CD4-positive, CD25-positive, alpha-beta regulatory T cell (primary cell): Measurements from ENCODE around the gene PRPH2. TPM values are rescaled to one million over a fixed set of nuclear protein-coding genes. Genes with fewer than 3 reads are reported as not detected.
"Not testable (repeated sequence)": the region's sequence is repeated elsewhere in the genome, so short reads cannot be mapped to it uniquely, and the experiment has no call there.

Experiments used
- ATAC-seq, 2 donors: fragments of 150-1000 bp; cut with Tn5 transposase; one replicate each; pipeline ENCODE4 v1.10.0; 2021; ENCODE audit warnings: low read depth in 2 of 2, moderate number of reproducible peaks in 2 of 2, moderate library complexity in 1 of 2
- DNase-seq, 3 donors: peaks; one replicate each; pipeline versions ENCODE4 v3.0.0 to v3.0.0-alpha.2; 2012 to 2022; ENCODE audit warnings: mixed read lengths in 1 of 3
- H3K27ac ChIP-seq: one replicate; pipeline ENCODE4 v1.7.0; 2013; ENCODE audit warnings: mild to moderate bottlenecking, low read length; ENCODE audit not compliant: insufficient read depth, poor library complexity, severe bottlenecking
- H3K27me3 ChIP-seq: one replicate; pipeline ENCODE4 v1.7.0; 2013; ENCODE audit warnings: low read length; ENCODE audit not compliant: control insufficient read depth, insufficient read depth
- H3K36me3 ChIP-seq: one replicate; pipeline ENCODE4 v1.7.0; 2013; ENCODE audit warnings: mild to moderate bottlenecking, low read length, moderate library complexity; ENCODE audit not compliant: control insufficient read depth, insufficient read depth
- H3K4me1 ChIP-seq: 2 replicates; pipeline ENCODE4 v1.7.0; 2013; ENCODE audit warnings: mild to moderate bottlenecking, low read length; ENCODE audit not compliant: insufficient read depth, control insufficient read depth, poor library complexity, severe bottlenecking
- H3K4me3 ChIP-seq: one replicate; pipeline ENCODE4 v1.7.0; 2013; ENCODE audit warnings: low read depth, mild to moderate bottlenecking, low read length, moderate library complexity
- H3K9me3 ChIP-seq, 2 experiments: 1 replicate in 1 of 2; 2 replicates in 1 of 2; pipeline ENCODE4 v1.7.0; 2013; ENCODE audit warnings: low read length in 2 of 2, mild to moderate bottlenecking in 1 of 2, moderate library complexity in 1 of 2; ENCODE audit not compliant: control insufficient read depth in 2 of 2
- H3K27ac Mint-ChIP-seq, 3 donors: one replicate each; pipeline ENCODE4 v1.8.0; 2020 to 2022; ENCODE audit warnings: mild to moderate bottlenecking in 3 of 3, mixed read lengths in 3 of 3, moderate library complexity in 2 of 3
- H3K27me3 Mint-ChIP-seq: one replicate; pipeline ENCODE4 v1.8.0; 2022; ENCODE audit warnings: mild to moderate bottlenecking, mixed read lengths
- H3K36me3 Mint-ChIP-seq: one replicate; pipeline ENCODE4 v1.8.0; 2020; ENCODE audit warnings: mixed read lengths
- H3K4me1 Mint-ChIP-seq, 4 donors: one replicate each; pipeline ENCODE4 v1.8.0; 2020 to 2022; ENCODE audit warnings: mixed read lengths in 4 of 4, mild to moderate bottlenecking in 1 of 4
- H3K4me3 Mint-ChIP-seq, 4 donors: one replicate each; pipeline ENCODE4 v1.8.0; 2020 to 2022; ENCODE audit warnings: mild to moderate bottlenecking in 4 of 4, mixed read lengths in 4 of 4, moderate library complexity in 3 of 4
- H3K9me3 Mint-ChIP-seq, 7 donors: one replicate each; pipeline ENCODE4 v1.8.0; 2020 to 2022; ENCODE audit warnings: mixed read lengths in 7 of 7, mild to moderate bottlenecking in 3 of 7, moderate library complexity in 2 of 7
- polyA plus RNA-seq, 4 donors: library from polyadenylated mRNA; unstranded; fragments of 300-500 nt; fragmentation: Illumina TruSeq; gene quantifications; one replicate each; pipeline ENCODE4 v1.2.3, GENCODE V29; 2021
- total RNA-seq: library from RNA; stranded (reverse); gene quantifications from one replicate; pipeline ENCODE4 v1.2.3, GENCODE V29; 2022

Gene PRPH2
- total and polyA plus RNA-seq, 5 donors from 2014 or later = 0.07 to 0.29 (median 0.18) TPM; not detected in 2

DNA sequence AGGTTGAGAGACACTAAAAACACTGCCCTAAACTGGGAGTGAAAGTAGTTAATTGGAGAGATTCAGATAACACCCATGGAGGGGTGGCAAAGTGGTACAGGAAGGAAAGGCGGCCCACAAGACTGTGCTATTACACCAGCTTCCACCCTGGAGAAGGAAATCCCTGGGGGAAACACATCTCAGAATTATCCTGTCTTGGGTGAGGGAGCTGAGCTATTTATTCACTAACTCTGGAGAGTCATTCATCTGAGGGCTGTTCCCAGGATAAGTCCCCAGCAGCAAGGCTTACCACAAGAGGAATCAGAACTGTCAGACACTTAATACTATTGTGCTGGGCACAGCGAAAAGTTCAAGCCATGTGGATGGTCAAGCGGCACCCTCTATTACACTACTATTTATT lies 13.6 kb upstream of the PRPH2 start:
- H3K4me1 ChIP-seq = no peaks in the 10 kb centered on the region
- H3K36me3 ChIP-seq = no peaks in the 10 kb centered on the region
- H3K27ac Mint-ChIP-seq = no peak overlapping the region
- H3K9me3 Mint-ChIP-seq = peaks cover 0 to 3% (median 0%) of the 10 kb centered on the region in 7 donors
- no peak overlapping the region for H3K27ac ChIP-seq
- no peak for ATAC-seq
- H3K27me3 Mint-ChIP-seq = peaks cover 16% of the 10 kb centered on the region
- no peaks in the 10 kb centered on the region for H3K27me3 ChIP-seq
- H3K4me3 Mint-ChIP-seq = no peak overlapping the region
- no peaks in the 10 kb centered on the region for H3K4me1 Mint-ChIP-seq
- H3K36me3 Mint-ChIP-seq = no peaks in the 10 kb centered on the region
- DNase-seq = no peak
- no peaks in the 10 kb centered on the region for H3K9me3 ChIP-seq
- no peak overlapping the region for H3K4me3 ChIP-seq

DNA sequence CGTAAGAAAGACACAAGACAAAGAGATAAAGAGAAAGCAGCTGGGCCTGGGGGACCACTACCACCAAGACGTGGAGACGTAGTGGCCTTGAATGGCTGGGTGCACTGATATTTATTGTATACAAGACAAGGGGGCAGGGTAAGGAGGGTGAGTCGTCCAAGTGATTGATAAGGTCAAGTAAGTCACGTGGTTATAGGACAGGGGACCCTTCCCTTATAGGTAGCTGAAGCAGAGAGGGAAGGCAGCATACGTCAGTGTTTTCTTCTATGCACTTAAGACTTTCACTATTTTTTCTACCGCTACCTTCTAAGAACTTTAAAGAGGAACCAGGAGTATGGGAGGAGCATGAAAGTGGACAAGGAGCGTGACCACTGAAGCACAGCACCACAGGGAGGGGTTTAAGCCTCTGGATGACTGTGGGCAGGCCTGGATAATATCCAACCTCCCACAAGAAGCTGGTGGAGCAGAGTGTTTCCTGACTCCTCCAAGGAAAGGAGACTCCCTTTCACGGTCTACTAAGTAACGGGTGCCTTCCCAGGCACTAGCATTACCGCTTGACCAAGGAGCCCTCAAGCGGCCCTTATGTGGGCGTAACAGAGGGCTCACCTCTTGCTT lies 11.6 kb upstream of the PRPH2 start:
- H3K4me3 Mint-ChIP-seq, H3K27me3 ChIP-seq, H3K4me1 ChIP-seq, H3K36me3 ChIP-seq, DNase-seq, H3K36me3 Mint-ChIP-seq, H3K4me1 Mint-ChIP-seq, H3K9me3 ChIP-seq, H3K9me3 Mint-ChIP-seq, H3K4me3 ChIP-seq, H3K27ac ChIP-seq, ATAC-seq: not testable (repeated sequence)
- peaks cover 16% of the 10 kb centered on the region for H3K27me3 Mint-ChIP-seq
- H3K27ac Mint-ChIP-seq = peak overlapping the region in 1 of 3 donors; percentile 25

DNA sequence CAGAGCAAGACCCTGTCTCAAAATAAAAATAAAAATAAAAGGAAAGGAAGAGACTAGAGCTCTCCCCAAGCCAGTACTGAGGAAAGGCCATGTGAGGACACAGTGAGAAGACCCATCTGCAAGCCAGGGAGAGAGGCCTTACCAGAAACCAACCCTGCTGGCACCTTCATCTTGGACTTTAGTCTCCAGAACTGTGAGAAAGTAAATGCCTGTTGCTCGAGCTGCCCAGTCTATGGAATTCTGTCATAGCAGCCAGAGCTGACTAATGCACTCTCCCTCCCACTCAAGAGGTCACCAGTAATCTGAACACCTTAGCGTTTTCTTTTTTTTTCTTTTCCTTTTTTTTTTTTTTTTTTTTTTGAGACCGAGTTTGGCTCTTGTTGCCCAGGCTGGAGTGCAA lies 7.3 kb upstream of the PRPH2 start:
- H3K27me3 ChIP-seq = no peaks in the 10 kb centered on the region
- Mint-ChIP-seq H3K36me3 (no peaks in the 10 kb centered on the region), H3K27me3 (no peaks in the 10 kb centered on the region), H3K4me1 (peaks cover 9 to 20% (median 12%) of the 10 kb centered on the region in 4 donors), H3K27ac (no peak overlapping the region), H3K9me3 (no peaks in the 10 kb centered on the region), H3K4me3 (no peak overlapping the region)
- no peak for ATAC-seq
- H3K4me1 ChIP-seq = peaks cover 18% of the 10 kb centered on the region
- H3K27ac ChIP-seq = no peak overlapping the region
- no peaks in the 10 kb centered on the region for H3K9me3 ChIP-seq
- H3K36me3 ChIP-seq = no peaks in the 10 kb centered on the region
- no peak overlapping the region for H3K4me3 ChIP-seq
- DNase-seq = no peak

DNA sequence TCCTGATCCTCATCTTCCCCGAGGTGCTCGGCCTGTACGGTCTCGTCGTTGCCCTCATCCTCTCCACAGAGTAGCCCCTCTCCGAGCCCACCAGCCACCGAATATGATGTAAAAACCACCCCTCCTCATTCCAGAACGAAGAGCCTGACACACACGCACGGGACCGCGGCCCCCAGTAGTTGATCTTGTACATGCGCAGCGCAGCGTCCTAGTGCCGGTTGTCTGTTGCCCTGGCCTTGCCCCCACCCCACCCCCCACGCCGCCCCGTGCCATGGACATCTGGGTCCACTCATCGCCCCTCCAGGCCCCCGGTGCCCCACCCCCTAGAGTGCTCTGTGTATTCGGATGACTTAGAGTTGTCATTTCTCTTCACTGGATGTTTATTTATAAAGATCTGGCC lies 5.2 kb upstream of the PRPH2 start:
- Histone ChIP-seq H3K9me3 (no peaks in the 10 kb centered on the region), H3K27ac (no peak overlapping the region), H3K36me3 (no peaks in the 10 kb centered on the region), H3K27me3 (no peaks in the 10 kb centered on the region), H3K4me3 (no peak overlapping the region), H3K4me1 (peaks cover 18% of the 10 kb centered on the region)
- Mint-ChIP-seq H3K4me3 (peak overlapping the region in 3 of 4 donors; percentile 68 to 94 (median 93)), H3K36me3 (no peaks in the 10 kb centered on the region), H3K9me3 (no peaks in the 10 kb centered on the region), H3K4me1 (peaks cover 9 to 20% (median 12%) of the 10 kb centered on the region in 4 donors), H3K27me3 (no peaks in the 10 kb centered on the region), H3K27ac (peak overlapping the region in 2 of 3 donors; percentile 97 to 99)
- DNase-seq (no peak), ATAC-seq (no peak)

DNA sequence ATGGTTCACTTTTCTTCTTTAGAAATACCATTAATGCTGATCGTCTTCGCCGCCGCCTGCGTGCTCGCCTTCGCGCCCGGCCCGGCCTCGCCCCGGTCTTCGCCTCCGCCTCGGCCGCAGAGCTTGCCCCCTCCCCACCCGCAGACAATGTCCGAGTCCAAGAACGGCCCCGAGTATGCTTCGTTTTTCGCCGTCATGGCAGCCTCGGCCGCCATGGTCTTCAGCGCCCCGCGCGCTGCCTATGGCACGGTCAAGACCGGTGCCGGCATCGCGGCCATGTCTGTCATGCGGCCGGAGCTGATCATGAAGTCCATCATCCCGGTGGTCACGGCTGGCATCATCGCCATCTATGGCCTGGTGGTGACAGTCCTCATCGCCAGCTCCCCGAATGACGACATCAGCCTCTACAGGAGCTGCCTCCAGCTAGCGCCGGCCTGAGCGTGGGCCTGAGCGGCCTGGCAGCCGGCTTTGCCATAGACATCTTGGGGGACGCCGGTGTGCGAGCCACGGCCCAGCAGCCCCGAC lies 4.8 kb upstream of the PRPH2 start:
- Histone ChIP-seq H3K9me3 (no peaks in the 10 kb centered on the region), H3K27ac (peak overlapping the region; percentile 85), H3K4me1 (peaks cover 18% of the 10 kb centered on the region), H3K36me3 (no peaks in the 10 kb centered on the region), H3K4me3 (peak overlapping the region; percentile 96), H3K27me3 (no peaks in the 10 kb centered on the region)
- Mint-ChIP-seq H3K27me3 (no peaks in the 10 kb centered on the region), H3K27ac (peak overlapping the region; percentile 95 to 99 (median 97)), H3K9me3 (no peaks in the 10 kb centered on the region), H3K36me3 (no peaks in the 10 kb centered on the region), H3K4me1 (peaks cover 9 to 20% (median 12%) of the 10 kb centered on the region in 4 donors), H3K4me3 (peak overlapping the region; percentile 51 to 94 (median 86))
- DNase-seq = no peak
- ATAC-seq = no peak

DNA sequence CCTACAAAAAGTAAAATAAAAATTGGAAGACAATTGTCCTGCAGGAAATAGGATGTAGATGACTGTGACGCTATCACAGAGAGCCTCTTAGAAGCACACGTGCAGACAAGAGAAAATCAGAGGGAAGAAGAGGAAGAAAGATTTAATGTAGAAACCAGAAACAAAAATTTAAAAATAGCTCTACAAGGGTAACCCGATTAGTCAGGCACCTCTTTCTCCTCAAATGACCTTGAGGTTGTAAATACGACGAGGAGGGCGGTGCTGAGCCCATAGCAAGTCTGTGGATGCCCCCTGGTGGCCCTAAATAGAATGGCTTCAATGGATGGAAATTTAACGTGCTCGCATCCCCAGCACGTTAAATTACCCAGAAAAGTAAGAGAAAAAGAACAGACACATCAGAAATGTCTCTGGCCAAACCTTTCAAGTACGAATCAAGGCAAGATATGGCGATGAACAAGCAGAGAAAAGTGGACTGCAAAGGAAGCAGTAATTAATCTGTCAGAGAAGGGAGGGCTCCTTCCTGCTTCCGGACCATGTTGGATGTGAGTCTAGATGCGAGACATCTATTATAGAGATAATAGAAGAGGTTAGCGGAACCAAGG lies 4.2 kb upstream of the PRPH2 start:
- H3K36me3 Mint-ChIP-seq = no peaks in the 10 kb centered on the region
- H3K4me1 ChIP-seq = peaks cover 18% of the 10 kb centered on the region
- peak; percentile 97 to 98 for ATAC-seq
- no peaks in the 10 kb centered on the region for H3K27me3 Mint-ChIP-seq
- no peaks in the 10 kb centered on the region for H3K9me3 ChIP-seq
- H3K9me3 Mint-ChIP-seq = no peaks in the 10 kb centered on the region
- DNase-seq = peak; percentile 64 to 92 (median 85)
- H3K27me3 ChIP-seq = no peaks in the 10 kb centered on the region
- no peaks in the 10 kb centered on the region for H3K36me3 ChIP-seq
- peak overlapping the region; percentile 95 to 99 (median 97) for H3K27ac Mint-ChIP-seq
- H3K4me3 ChIP-seq = peak overlapping the region; percentile 96
- peak overlapping the region; percentile 85 for H3K27ac ChIP-seq
- H3K4me3 Mint-ChIP-seq = peak overlapping the region; percentile 51 to 94 (median 86)
- peaks cover 9 to 20% (median 12%) of the 10 kb centered on the region in 4 donors for H3K4me1 Mint-ChIP-seq

DNA sequence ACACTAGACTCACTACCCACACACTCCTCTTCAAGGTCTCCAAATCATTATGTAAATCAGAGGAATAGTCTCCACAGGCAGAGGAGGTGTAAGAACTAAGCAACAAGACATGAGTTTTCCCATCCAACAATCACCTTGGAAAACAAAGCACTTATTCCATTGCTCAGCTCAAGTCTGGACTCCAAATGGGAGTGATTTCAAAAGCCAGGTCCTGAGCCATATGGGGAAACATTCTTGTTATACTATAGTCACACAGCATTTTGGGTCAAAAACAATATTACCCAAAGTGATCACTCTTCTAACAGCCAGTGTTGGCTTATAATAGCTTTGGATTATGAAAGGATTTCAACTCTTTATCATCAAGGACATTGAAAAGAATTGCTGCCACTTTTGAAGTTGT lies 3.6 kb upstream of the PRPH2 start:
- Mint-ChIP-seq H3K27me3 (peaks cover 2% of the 10 kb centered on the region), H3K9me3 (no peaks in the 10 kb centered on the region), H3K36me3 (no peaks in the 10 kb centered on the region), H3K4me1 (peaks cover 9 to 20% (median 12%) of the 10 kb centered on the region in 4 donors), H3K27ac (peak overlapping the region; percentile 95 to 99 (median 97)), H3K4me3 (peak overlapping the region; percentile 51 to 94 (median 86))
- ATAC-seq (no peak), DNase-seq (no peak)
- Histone ChIP-seq H3K36me3 (no peaks in the 10 kb centered on the region), H3K9me3 (no peaks in the 10 kb centered on the region), H3K27me3 (no peaks in the 10 kb centered on the region), H3K4me1 (peaks cover 18% of the 10 kb centered on the region), H3K27ac (peak overlapping the region; percentile 85), H3K4me3 (peak overlapping the region; percentile 96)
